Measurements from ENCODE around the gene AKAP12. TPM values are rescaled to one million over a fixed set of nuclear protein-coding genes. Genes with fewer than 3 reads are reported as not detected.

The AKAP12 gene
- total and polyA plus RNA-seq, 3 experiments from 2014 or later = 0.03 to 1.3 (median 1.1) TPM

GRCh38 chr6:151289399-151290007 is 49.7 kb downstream of the AKAP12 start:
- no peak overlapping the region for H3K27ac Mint-ChIP-seq
- CTCF ChIA-PET = interaction anchor here (0.8 kb wide), 1 partner anchor 33 kb away, joined by 3 read pairs; no protein-coding TSS in a partner anchor

GRCh38 chr6:151290877-151291721 is 51.3 kb downstream of the AKAP12 start:
- POLR2A ChIA-PET = interaction anchor here (0.5 kb wide), 1 partner anchor 35 kb away, joined by 4 read pairs; no protein-coding TSS in a partner anchor
- no peaks in the 10 kb centered on the region for H3K36me3 ChIP-seq (ENCODE audit: insufficient read depth, low read length)
- Mint-ChIP-seq H3K36me3 (no peaks in the 10 kb centered on the region), H3K4me3 (peak overlapping the region in 1 of 7 donors; percentile 15), H3K27ac (no peak overlapping the region), H3K9me3 (no peaks in the 10 kb centered on the region), H3K27me3 (peaks cover 27 to 64% of the 10 kb centered on the region in 2 donors), H3K4me1 (peaks cover 15 to 21% (median 19%) of the 10 kb centered on the region in 3 donors)
- H3K27me3 ChIP-seq (ENCODE audit: insufficient read depth, low read length, poor library complexity, severe bottlenecking) = peaks cover 20% of the 10 kb centered on the region
- no peak overlapping the region for H3K4me3 ChIP-seq (ENCODE audit: low read length)
- CTCF ChIA-PET = no interaction called here
- H3K9me3 ChIP-seq (ENCODE audit: low read length) = no peaks in the 10 kb centered on the region
- no peak for DNase-seq
- H3K4me1 ChIP-seq (ENCODE audit: insufficient read depth, low read length) = peaks cover 11% of the 10 kb centered on the region
- no peak overlapping the region for H3K27ac ChIP-seq (ENCODE audit: low read depth, low read length)

More at GRCh38 chr6:151289399-151290007, 49.7 kb downstream of the AKAP12 start:
- H3K9me3 Mint-ChIP-seq = no peaks in the 10 kb centered on the region
- H3K4me3 ChIP-seq (ENCODE audit: low read length) = no peak overlapping the region
- no peak overlapping the region for H3K4me3 Mint-ChIP-seq
- H3K9me3 ChIP-seq (ENCODE audit: low read length) = no peaks in the 10 kb centered on the region
- no peak overlapping the region for H3K27ac ChIP-seq (ENCODE audit: low read depth, low read length)
- H3K27me3 ChIP-seq (ENCODE audit: insufficient read depth, low read length, poor library complexity, severe bottlenecking) = peaks cover 19% of the 10 kb centered on the region
- H3K36me3 Mint-ChIP-seq = peaks cover 0 to 2% (median 0%) of the 10 kb centered on the region in 3 donors
- peaks cover 11% of the 10 kb centered on the region for H3K4me1 ChIP-seq (ENCODE audit: insufficient read depth, low read length)
- no peak for DNase-seq
- H3K4me1 Mint-ChIP-seq = peaks cover 19 to 29% (median 28%) of the 10 kb centered on the region in 3 donors
- H3K27me3 Mint-ChIP-seq = peaks cover 31 to 58% of the 10 kb centered on the region in 2 donors
- H3K36me3 ChIP-seq (ENCODE audit: insufficient read depth, low read length) = no peaks in the 10 kb centered on the region
- POLR2A ChIA-PET = no interaction called here

- CTCF ChIA-PET = no interaction called here
- Histone ChIP-seq H3K4me3 (ENCODE audit: low read length) (no peak overlapping the region), H3K36me3 (ENCODE audit: insufficient read depth, low read length) (no peaks in the 10 kb centered on the region), H3K4me1 (ENCODE audit: insufficient read depth, low read length) (peaks cover 11% of the 10 kb centered on the region), H3K9me3 (ENCODE audit: low read length) (no peaks in the 10 kb centered on the region), H3K27me3 (ENCODE audit: insufficient read depth, low read length, poor library complexity, severe bottlenecking) (peaks cover 24% of the 10 kb centered on the region), H3K27ac (ENCODE audit: low read depth, low read length) (no peak overlapping the region)
- Mint-ChIP-seq H3K27me3 (peaks cover 27 to 58% of the 10 kb centered on the region in 2 donors), H3K36me3 (no peaks in the 10 kb centered on the region), H3K9me3 (no peaks in the 10 kb centered on the region), H3K4me1 (peaks cover 15 to 21% (median 19%) of the 10 kb centered on the region in 3 donors), H3K4me3 (no peak overlapping the region), H3K27ac (no peak overlapping the region)
- no peak for DNase-seq
- POLR2A ChIA-PET = interaction anchor here (0.5 kb wide), 1 partner anchor 34 kb away, joined by 4 read pairs; no protein-coding TSS in a partner anchor
These were observed 51.9 kb downstream of the AKAP12 start for GRCh38 chr6:151291722-151292059.

- ChIA-PET POLR2A (no interaction called here), CTCF (no interaction called here)
- Histone ChIP-seq H3K9me3 (ENCODE audit: low read length) (no peaks in the 10 kb centered on the region), H3K27me3 (ENCODE audit: insufficient read depth, low read length, poor library complexity, severe bottlenecking) (peaks cover 24% of the 10 kb centered on the region), H3K4me1 (ENCODE audit: insufficient read depth, low read length) (peaks cover 11% of the 10 kb centered on the region), H3K4me3 (ENCODE audit: low read length) (no peak overlapping the region), H3K27ac (ENCODE audit: low read depth, low read length) (no peak overlapping the region), H3K36me3 (ENCODE audit: insufficient read depth, low read length) (no peaks in the 10 kb centered on the region)
- DNase-seq = no peak
- Mint-ChIP-seq H3K36me3 (peaks cover 0 to 2% (median 0%) of the 10 kb centered on the region in 3 donors), H3K27ac (no peak overlapping the region), H3K27me3 (peaks cover 25 to 64% of the 10 kb centered on the region in 2 donors), H3K9me3 (no peaks in the 10 kb centered on the region), H3K4me1 (peaks cover 15 to 21% (median 19%) of the 10 kb centered on the region in 3 donors), H3K4me3 (no peak overlapping the region)
These were observed 53.4 kb downstream of the AKAP12 start for GRCh38 chr6:151292974-151293687.

- no peak overlapping the region for H3K27ac Mint-ChIP-seq
- H3K27ac ChIP-seq (ENCODE audit: low read depth, low read length) = no peak overlapping the region
- CTCF ChIA-PET = no interaction called here
- H3K27me3 ChIP-seq (ENCODE audit: insufficient read depth, low read length, poor library complexity, severe bottlenecking) = peaks cover 24% of the 10 kb centered on the region
- H3K4me3 ChIP-seq (ENCODE audit: low read length) = no peak overlapping the region
- peaks cover 11% of the 10 kb centered on the region for H3K4me1 ChIP-seq (ENCODE audit: insufficient read depth, low read length)
- H3K9me3 Mint-ChIP-seq = no peaks in the 10 kb centered on the region
- peaks cover 22 to 64% of the 10 kb centered on the region in 2 donors for H3K27me3 Mint-ChIP-seq
- H3K36me3 Mint-ChIP-seq = peaks cover 0 to 2% (median 0%) of the 10 kb centered on the region in 3 donors
- peaks cover 15 to 21% (median 19%) of the 10 kb centered on the region in 3 donors for H3K4me1 Mint-ChIP-seq
- H3K9me3 ChIP-seq (ENCODE audit: low read length) = no peaks in the 10 kb centered on the region
- POLR2A ChIA-PET = no interaction called here
- DNase-seq = no peak
- no peak overlapping the region for H3K4me3 Mint-ChIP-seq
- no peaks in the 10 kb centered on the region for H3K36me3 ChIP-seq (ENCODE audit: insufficient read depth, low read length)
These were observed 53.9 kb downstream of the AKAP12 start for GRCh38 chr6:151293688-151294016.

GRCh38 chr6:151294561-151295101 is 54.9 kb downstream of the AKAP12 start:
- Mint-ChIP-seq H3K4me3 (no peak overlapping the region), H3K27ac (no peak overlapping the region), H3K4me1 (peaks cover 7 to 11% (median 9%) of the 10 kb centered on the region in 3 donors), H3K36me3 (peaks cover 0 to 2% (median 0%) of the 10 kb centered on the region in 3 donors), H3K9me3 (no peaks in the 10 kb centered on the region), H3K27me3 (peaks cover 14 to 58% of the 10 kb centered on the region in 2 donors)
- POLR2A ChIA-PET = no interaction called here
- peaks cover 24% of the 10 kb centered on the region for H3K27me3 ChIP-seq (ENCODE audit: insufficient read depth, low read length, poor library complexity, severe bottlenecking)
- no peak overlapping the region for H3K4me3 ChIP-seq (ENCODE audit: low read length)
- CTCF ChIA-PET = no interaction called here
- H3K4me1 ChIP-seq (ENCODE audit: insufficient read depth, low read length) = peaks cover 2% of the 10 kb centered on the region
- no peaks in the 10 kb centered on the region for H3K9me3 ChIP-seq (ENCODE audit: low read length)
- no peaks in the 10 kb centered on the region for H3K36me3 ChIP-seq (ENCODE audit: insufficient read depth, low read length)
- DNase-seq = no peak
- no peak overlapping the region for H3K27ac ChIP-seq (ENCODE audit: low read depth, low read length)

GRCh38 chr6:151297886-151298285 is 58.1 kb downstream of the AKAP12 start:
- H3K27ac Mint-ChIP-seq = no peak overlapping the region
- peaks cover 17% of the 10 kb centered on the region for H3K27me3 ChIP-seq (ENCODE audit: insufficient read depth, low read length, poor library complexity, severe bottlenecking)
- DNase-seq = no peak
- H3K9me3 Mint-ChIP-seq = no peaks in the 10 kb centered on the region
- no peaks in the 10 kb centered on the region for H3K4me1 Mint-ChIP-seq
- H3K36me3 ChIP-seq (ENCODE audit: insufficient read depth, low read length) = no peaks in the 10 kb centered on the region
- peaks cover 0 to 2% (median 0%) of the 10 kb centered on the region in 3 donors for H3K36me3 Mint-ChIP-seq
- H3K4me3 ChIP-seq (ENCODE audit: low read length) = no peak overlapping the region
- peaks cover 6 to 40% of the 10 kb centered on the region in 2 donors for H3K27me3 Mint-ChIP-seq
- H3K4me3 Mint-ChIP-seq = no peak overlapping the region
- no peak overlapping the region for H3K27ac ChIP-seq (ENCODE audit: low read depth, low read length)
- no peaks in the 10 kb centered on the region for H3K9me3 ChIP-seq (ENCODE audit: low read length)
- H3K4me1 ChIP-seq (ENCODE audit: insufficient read depth, low read length) = no peaks in the 10 kb centered on the region
- CTCF ChIA-PET = no interaction called here
- POLR2A ChIA-PET = no interaction called here

All from CD8-positive, alpha-beta memory T cell (primary cell).